ENCODE measurements around the gene LACC1. TPM values are rescaled to one million over a fixed set of nuclear protein-coding genes. Genes with fewer than 3 reads are reported as not detected.

Gene LACC1
- total and polyA plus RNA-seq, 10 of the 15 experiments (the other 5 are each of a cell fraction or from before 2014, with no cell fraction given) = 0.03 to 3.7 (median 3.0) TPM

DNA sequence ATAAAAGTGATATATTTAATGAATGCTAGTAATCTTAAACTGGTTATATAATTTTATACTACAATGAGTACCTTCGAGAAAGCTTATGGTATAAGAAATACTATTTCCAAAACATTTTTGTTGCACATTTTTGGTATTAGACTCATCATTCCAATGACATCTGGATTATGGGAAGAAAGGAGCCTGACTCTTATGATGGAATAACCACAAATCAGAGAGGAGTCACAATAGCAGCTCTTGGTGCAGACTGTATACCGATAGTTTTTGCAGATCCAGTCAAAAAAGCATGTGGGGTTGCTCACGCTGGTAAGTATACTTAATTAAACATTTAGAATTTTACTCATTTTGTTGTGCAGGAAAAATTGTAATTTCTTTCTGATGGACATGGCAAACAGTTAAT lies 3.9 kb downstream of the LACC1 start:
- intact Hi-C loops (cut with micrococcal nuclease; ENCODE audit: unreplicated experiment) = no loop called here
- H3K4me3 ChIP-seq = no peak overlapping the region
- no peak for FAIRE-seq

DNA sequence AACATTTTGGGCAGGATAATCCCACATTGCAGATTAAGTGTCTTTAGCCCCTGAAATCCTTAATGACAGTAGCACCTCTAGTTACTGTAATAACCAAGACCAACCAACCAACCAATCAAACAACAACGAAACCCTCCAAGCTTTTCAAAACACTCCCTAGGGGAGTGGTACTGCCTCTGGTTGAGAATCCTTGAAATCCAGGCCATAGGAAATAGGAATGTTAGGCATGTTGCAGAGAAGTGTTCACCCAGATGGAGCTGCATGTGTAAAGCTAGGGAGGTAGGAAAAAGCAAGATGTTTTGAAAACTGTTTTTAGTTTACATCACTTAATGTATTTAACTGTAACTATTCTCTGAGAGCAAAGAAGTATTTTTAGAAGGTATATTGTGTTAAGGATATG lies 4.5 kb downstream of the LACC1 start:
- intact Hi-C loops (cut with micrococcal nuclease; ENCODE audit: unreplicated experiment) = no loop called here
- 68% methylated on average over 1 of the region's 1 CpG for WGBS (ENCODE audit: insufficient coverage, insufficient replicate concordance, low lambda C conversion rate, missing lambda C conversion rate)
- TF ChIP-seq JUNB (IDR thresholded peaks at IDR 0.05) = no peak
- no peaks in the 10 kb centered on the region for H4K20me1 ChIP-seq (ENCODE audit: control insufficient read depth, insufficient read depth)
- ChIA-PET CTCF (interaction anchor here (0.7 kb wide), 1 partner anchor 12 kb away, joined by 3 read pairs; no protein-coding TSS in a partner anchor), SMC1A (ENCODE audit: uncharacterized antibody, unreplicated experiment) (interaction anchor here (0.9 kb wide), 1 partner anchor 12 kb away, joined by 3 read pairs; no protein-coding TSS in a partner anchor), RAD21 (ENCODE audit: unreplicated experiment) (no interaction called here), POLR2A (no interaction called here)
- H3K4me3 ChIP-seq = no peak overlapping the region
- FAIRE-seq = no peak
- no peaks in the 10 kb centered on the region for H3K27me3 ChIP-seq (replicated peaks in 1 of 2; ENCODE audit: control insufficient read depth in 2 of 2, insufficient read depth in 2 of 2, low read length in 1 of 2)
- no peak overlapping the region for H3K27ac ChIP-seq (ENCODE audit: control insufficient read depth, insufficient read depth)
- no peaks in the 10 kb centered on the region for H3K79me2 ChIP-seq (ENCODE audit: control insufficient read depth, insufficient read depth, low read length)
- no peaks in the 10 kb centered on the region; the same call in 2 of the 3 replicates for H3K9me3 ChIP-seq (replicated peaks; ENCODE audit: control insufficient read depth, insufficient read depth, low read length)
- no peak for DNase-seq (ENCODE audit: low read depth, low spot score)
- BruUV-seq (replicated peaks) = no TSS peak
- H3K9ac ChIP-seq (ENCODE audit: control insufficient read depth, insufficient read depth, low read length) = no peak overlapping the region
- in situ Hi-C loops (cut with MboI) = no loop called here
- no peak for ATAC-seq
- no peaks in the 10 kb centered on the region for H3K36me3 ChIP-seq (ENCODE audit: control insufficient read depth in 2 of 2, insufficient read depth in 2 of 2, low read length in 1 of 2)
- H3K4me1 ChIP-seq (ENCODE audit: control insufficient read depth, insufficient read depth, low read length) = peaks cover 8% of the 10 kb centered on the region; the same call in 1 of the 2 replicates
- H2AFZ ChIP-seq (ENCODE audit: control insufficient read depth, low read depth, low read length) = no peak overlapping the region
- no peak overlapping the region for H3K4me2 ChIP-seq (ENCODE audit: control insufficient read depth, insufficient read depth)

More for the DNA sequence above, 3.9 kb downstream of the LACC1 start:
- H3K36me3 ChIP-seq (ENCODE audit: control insufficient read depth in 2 of 2, insufficient read depth in 2 of 2, low read length in 1 of 2) = no peaks in the 10 kb centered on the region
- H3K4me2 ChIP-seq (ENCODE audit: control insufficient read depth, insufficient read depth) = no peak overlapping the region
- no peak overlapping the region for H2AFZ ChIP-seq (ENCODE audit: control insufficient read depth, low read depth, low read length)
- WGBS (ENCODE audit: insufficient coverage, insufficient replicate concordance, low lambda C conversion rate, missing lambda C conversion rate) = 96% methylated on average over 3 of the region's 3 CpGs
- no peaks in the 10 kb centered on the region for H3K79me2 ChIP-seq (ENCODE audit: control insufficient read depth, insufficient read depth, low read length)
- DNase-seq (ENCODE audit: low read depth, low spot score) = no peak
- POLR2A ChIA-PET = no interaction called here
- H3K4me1 ChIP-seq (ENCODE audit: control insufficient read depth, insufficient read depth, low read length) = peaks cover 12% of the 10 kb centered on the region
- no peak for ATAC-seq
- in situ Hi-C loops (cut with MboI) = no loop called here
- RAD21 ChIA-PET (ENCODE audit: unreplicated experiment) = no interaction called here
- H3K9me3 ChIP-seq (replicated peaks; ENCODE audit: control insufficient read depth, insufficient read depth, low read length) = no peaks in the 10 kb centered on the region; the same call in 2 of the 3 replicates
- no peaks in the 10 kb centered on the region for H3K27me3 ChIP-seq (replicated peaks in 1 of 2; ENCODE audit: control insufficient read depth in 2 of 2, insufficient read depth in 2 of 2, low read length in 1 of 2)
- H3K9ac ChIP-seq (ENCODE audit: control insufficient read depth, insufficient read depth, low read length) = no peak overlapping the region
- H4K20me1 ChIP-seq (ENCODE audit: control insufficient read depth, insufficient read depth) = no peaks in the 10 kb centered on the region
- BruUV-seq (replicated peaks) = no TSS peak
- CTCF ChIA-PET = interaction anchor here (0.7 kb wide), 1 partner anchor 12 kb away, joined by 3 read pairs; no protein-coding TSS in a partner anchor
- SMC1A ChIA-PET (ENCODE audit: uncharacterized antibody, unreplicated experiment) = interaction anchor here (0.7 kb wide), 1 partner anchor 11 kb away, joined by 3 read pairs; no protein-coding TSS in a partner anchor
- H3K27ac ChIP-seq (ENCODE audit: control insufficient read depth, insufficient read depth) = no peak overlapping the region
- TF ChIP-seq IKZF1 (conservative IDR thresholded peaks at IDR 0.05) (no peak), CBX5 (IDR thresholded peaks at IDR 0.05; ENCODE audit: low read depth) (no peak)
- TF ChIP-seq, protein P1, sequence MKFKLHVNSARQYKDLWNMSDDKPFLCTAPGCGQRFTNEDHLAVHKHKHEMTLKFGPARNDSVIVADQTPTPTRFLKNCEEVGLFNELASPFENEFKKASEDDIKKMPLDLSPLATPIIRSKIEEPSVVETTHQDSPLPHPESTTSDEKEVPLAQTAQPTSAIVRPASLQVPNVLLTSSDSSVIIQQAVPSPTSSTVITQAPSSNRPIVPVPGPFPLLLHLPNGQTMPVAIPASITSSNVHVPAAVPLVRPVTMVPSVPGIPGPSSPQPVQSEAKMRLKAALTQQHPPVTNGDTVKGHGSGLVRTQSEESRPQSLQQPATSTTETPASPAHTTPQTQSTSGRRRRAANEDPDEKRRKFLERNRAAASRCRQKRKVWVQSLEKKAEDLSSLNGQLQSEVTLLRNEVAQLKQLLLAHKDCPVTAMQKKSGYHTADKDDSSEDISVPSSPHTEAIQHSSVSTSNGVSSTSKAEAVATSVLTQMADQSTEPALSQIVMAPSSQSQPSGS (IDR thresholded peaks at IDR 0.05; ENCODE audit: low read length) = no peak

All from GM12878 (cell line).